ENCODE data around the gene TOP1. TPM values are rescaled to one million over a fixed set of nuclear protein-coding genes. Genes with fewer than 3 reads are reported as not detected.

The TOP1 gene
- total and polyA plus RNA-seq, 2 of the 4 experiments (the other 2 are of a cell fraction) = 14.0 to 21.5 TPM

DNA sequence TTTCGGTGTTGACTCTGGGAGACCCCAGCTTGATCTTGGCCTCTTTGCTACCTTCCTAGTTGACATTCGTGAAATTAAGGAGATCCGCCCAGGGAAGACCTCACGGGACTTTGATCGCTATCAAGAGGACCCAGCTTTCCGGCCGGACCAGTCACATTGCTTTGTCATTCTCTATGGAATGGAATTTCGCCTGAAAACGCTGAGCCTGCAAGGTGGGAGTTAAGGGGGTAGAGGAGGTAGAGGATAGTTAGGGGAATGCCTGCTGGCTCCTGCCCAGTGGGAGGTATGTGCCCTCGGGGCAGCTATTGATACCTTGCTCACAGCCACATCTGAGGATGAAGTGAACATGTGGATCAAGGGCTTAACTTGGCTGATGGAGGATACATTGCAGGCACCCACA is 130.9 kb downstream of the TOP1 start:
- BruUV-seq (replicated peaks) = no TSS peak
- no peak overlapping the region for H4K91ac ChIP-seq (ENCODE audit: insufficient read depth, low read depth, low read length)
- H2AK5ac ChIP-seq (ENCODE audit: low read depth, low read length) = no peak overlapping the region
- no peak overlapping the region for H3K18ac ChIP-seq (ENCODE audit: low read depth, low read length)
- POLR2A ChIA-PET (ENCODE audit: unreplicated experiment) = no interaction called here
- peaks cover 76% of the 10 kb centered on the region for H4K20me1 ChIP-seq (ENCODE audit: insufficient read depth, low read length)
- H2AK9ac ChIP-seq (replicated peaks; ENCODE audit: low read depth, low read length, poor library complexity) = no peak overlapping the region
- H2BK15ac ChIP-seq (ENCODE audit: low read depth, low read length) = no peak overlapping the region
- no peak overlapping the region for H3K27ac ChIP-seq (ENCODE audit: insufficient read depth, low read length)
- no peak overlapping the region for H3K56ac ChIP-seq (ENCODE audit: extremely low read depth, insufficient read depth, low read length)
- H2AFZ ChIP-seq (replicated peaks; ENCODE audit: low read length, poor library complexity) = no peak overlapping the region
- H3K4me1 ChIP-seq (ENCODE audit: control insufficient read depth, insufficient read depth, low read length) = peaks cover 3% of the 10 kb centered on the region
- H3K4ac ChIP-seq (ENCODE audit: low read depth, low read length) = no peak overlapping the region
- H3K79me1 ChIP-seq (ENCODE audit: low read depth in 1 of 2, low read length in 2 of 2) = peaks cover 54 to 92% of the 10 kb centered on the region in 2 experiments
- H2BK120ac ChIP-seq (ENCODE audit: low read depth, low read length) = no peak overlapping the region
- TF ChIP-seq, protein P1, sequence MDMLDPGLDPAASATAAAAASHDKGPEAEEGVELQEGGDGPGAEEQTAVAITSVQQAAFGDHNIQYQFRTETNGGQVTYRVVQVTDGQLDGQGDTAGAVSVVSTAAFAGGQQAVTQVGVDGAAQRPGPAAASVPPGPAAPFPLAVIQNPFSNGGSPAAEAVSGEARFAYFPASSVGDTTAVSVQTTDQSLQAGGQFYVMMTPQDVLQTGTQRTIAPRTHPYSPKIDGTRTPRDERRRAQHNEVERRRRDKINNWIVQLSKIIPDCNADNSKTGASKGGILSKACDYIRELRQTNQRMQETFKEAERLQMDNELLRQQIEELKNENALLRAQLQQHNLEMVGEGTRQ (IDR thresholded peaks at IDR 0.05; ENCODE audit: low read depth, low read length) = no peak
- TF ChIP-seq CEBPB (IDR thresholded peaks at IDR 0.05; ENCODE audit: low read depth, low read length) = no peak
- no peak for TF ChIP-seq SMC3 (IDR thresholded peaks at IDR 0.05; ENCODE audit: low read depth, low read length)
- no peak for TF ChIP-seq RFX5 (IDR thresholded peaks at IDR 0.05; ENCODE audit: low read depth, low read length)
- TF ChIP-seq POLR2A (IDR thresholded peaks at IDR 0.05; ENCODE audit: low read depth, low read length) = no peak
- TF ChIP-seq, protein P2, sequence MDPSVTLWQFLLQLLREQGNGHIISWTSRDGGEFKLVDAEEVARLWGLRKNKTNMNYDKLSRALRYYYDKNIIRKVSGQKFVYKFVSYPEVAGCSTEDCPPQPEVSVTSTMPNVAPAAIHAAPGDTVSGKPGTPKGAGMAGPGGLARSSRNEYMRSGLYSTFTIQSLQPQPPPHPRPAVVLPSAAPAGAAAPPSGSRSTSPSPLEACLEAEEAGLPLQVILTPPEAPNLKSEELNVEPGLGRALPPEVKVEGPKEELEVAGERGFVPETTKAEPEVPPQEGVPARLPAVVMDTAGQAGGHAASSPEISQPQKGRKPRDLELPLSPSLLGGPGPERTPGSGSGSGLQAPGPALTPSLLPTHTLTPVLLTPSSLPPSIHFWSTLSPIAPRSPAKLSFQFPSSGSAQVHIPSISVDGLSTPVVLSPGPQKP (IDR thresholded peaks at IDR 0.05; ENCODE audit: borderline replicate concordance, low read depth, low read length) = no peak
- no peak for TF ChIP-seq FOS (IDR thresholded peaks at IDR 0.05; ENCODE audit: low read depth, low read length)
- no peak for TF ChIP-seq RCOR1 (IDR thresholded peaks at IDR 0.05; ENCODE audit: insufficient replicate concordance, low read length)
- TF ChIP-seq, protein P3, sequence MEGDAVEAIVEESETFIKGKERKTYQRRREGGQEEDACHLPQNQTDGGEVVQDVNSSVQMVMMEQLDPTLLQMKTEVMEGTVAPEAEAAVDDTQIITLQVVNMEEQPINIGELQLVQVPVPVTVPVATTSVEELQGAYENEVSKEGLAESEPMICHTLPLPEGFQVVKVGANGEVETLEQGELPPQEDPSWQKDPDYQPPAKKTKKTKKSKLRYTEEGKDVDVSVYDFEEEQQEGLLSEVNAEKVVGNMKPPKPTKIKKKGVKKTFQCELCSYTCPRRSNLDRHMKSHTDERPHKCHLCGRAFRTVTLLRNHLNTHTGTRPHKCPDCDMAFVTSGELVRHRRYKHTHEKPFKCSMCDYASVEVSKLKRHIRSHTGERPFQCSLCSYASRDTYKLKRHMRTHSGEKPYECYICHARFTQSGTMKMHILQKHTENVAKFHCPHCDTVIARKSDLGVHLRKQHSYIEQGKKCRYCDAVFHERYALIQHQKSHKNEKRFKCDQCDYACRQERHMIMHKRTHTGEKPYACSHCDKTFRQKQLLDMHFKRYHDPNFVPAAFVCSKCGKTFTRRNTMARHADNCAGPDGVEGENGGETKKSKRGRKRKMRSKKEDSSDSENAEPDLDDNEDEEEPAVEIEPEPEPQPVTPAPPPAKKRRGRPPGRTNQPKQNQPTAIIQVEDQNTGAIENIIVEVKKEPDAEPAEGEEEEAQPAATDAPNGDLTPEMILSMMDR (conservative IDR thresholded peaks at IDR 0.05; ENCODE audit: low read depth, low read length) = no peak
- no peak for TF ChIP-seq MXI1 (IDR thresholded peaks at IDR 0.05; ENCODE audit: borderline replicate concordance, low read depth, low read length)
- no peak for TF ChIP-seq NFE2L2 (IDR thresholded peaks at IDR 0.05; ENCODE audit: low read depth, low read length)
- TF ChIP-seq MAFK (IDR thresholded peaks at IDR 0.05; ENCODE audit: low read depth, low read length) = no peak
- TF ChIP-seq CHD1 (IDR thresholded peaks at IDR 0.05; ENCODE audit: low read depth, low read length) = no peak
- no peak for TF ChIP-seq RAD21 (IDR thresholded peaks at IDR 0.05; ENCODE audit: low read length)
- TF ChIP-seq MAZ (IDR thresholded peaks at IDR 0.05; ENCODE audit: borderline replicate concordance, low read depth, low read length) = no peak
- no peak for TF ChIP-seq BHLHE40 (IDR thresholded peaks at IDR 0.05; ENCODE audit: low read depth, low read length)
- no peak overlapping the region for H3K4me2 ChIP-seq (ENCODE audit: low read depth, low read length)
- no peak overlapping the region for H3K9ac ChIP-seq (ENCODE audit: low read depth, low read length)
- no peak overlapping the region for H4K5ac ChIP-seq (ENCODE audit: low read depth, low read length)
- no peaks in the 10 kb centered on the region for H3K27me3 ChIP-seq (ENCODE audit: control insufficient read depth, insufficient read depth, low read length)
- DNase-seq = no peak
- WGBS, 2 experiments (ENCODE audit: extremely low coverage in 2 of 2, insufficient read length in 1 of 2) = 93% methylated on average over 3 of the region's 10 CpGs; no CpG with 5 or more reads in 1 of the 2 experiments
- no peak overlapping the region for H3K4me3 ChIP-seq (ENCODE audit: insufficient read depth, low read depth, low read length)
- peaks cover 47% of the 10 kb centered on the region for H3K36me3 ChIP-seq (ENCODE audit: control insufficient read depth, insufficient read depth, low read length)
- CTCF ChIA-PET = no interaction called here
- peaks cover 48% of the 10 kb centered on the region for H3K9me1 ChIP-seq (ENCODE audit: insufficient read depth, low read length)
- no peak overlapping the region for H2BK5ac ChIP-seq (ENCODE audit: low read depth, low read length, poor library complexity, severe bottlenecking)
- H3K23ac ChIP-seq (ENCODE audit: low read depth, low read length) = no peak overlapping the region
- intact Hi-C loops (cut with micrococcal nuclease) (no loop called here), dilution Hi-C loops (cut with HindIII; ENCODE audit: low sequenced_read_pairs, unreplicated experiment) (no loop called here), in situ Hi-C loops (cut with MboI; ENCODE audit: low sequenced_read_pairs) (loop anchor here (25.0 kb wide), 1 partner anchor 453 kb away; the partner anchor contains the start of gene CHD6)
- ATAC-seq (ENCODE audit: low read depth) = no peak
- no peak overlapping the region for H4K8ac ChIP-seq (ENCODE audit: low read depth in 2 of 2, low read length in 2 of 2)
- H2BK20ac ChIP-seq (ENCODE audit: low read depth, low read length) = no peak overlapping the region
- H3K9me3 ChIP-seq (ENCODE audit: control insufficient read depth, insufficient read depth, low read length) = no peaks in the 10 kb centered on the region
- H3K14ac ChIP-seq (replicated peaks; ENCODE audit: low read depth, low read length) = no peak overlapping the region
